Measurements from ENCODE around the gene EXOSC3. TPM values are rescaled to one million over a fixed set of nuclear protein-coding genes. Genes with fewer than 3 reads are reported as not detected.
A peak's percentile ranks its signal among the peaks of the same experiment; 100 is the strongest.
"Not testable (repeated sequence)": the region's sequence is repeated elsewhere in the genome, so short reads cannot be mapped to it uniquely, and the experiment has no call there.

EXOSC3 gene
- total RNA-seq, result 16.7 and 26.0 TPM in 2 replicates

- DNase-seq (ENCODE audit: low read depth in 2 of 2), result peak; percentile 93 to 96
These were observed at the start of gene EXOSC3 for GRCh38 chr9:37784616-37785483. Gene EXOSC3, minus strand, starts transcription at chr9:37785064. Its CDS starts 20 bp downstream, at chr9:37785044.

- no peak for DNase-seq (ENCODE audit: low read depth in 2 of 2)
These were observed 42.8 kb upstream of the EXOSC3 start for GRCh38 chr9:37827483-37828165.

DNA sequence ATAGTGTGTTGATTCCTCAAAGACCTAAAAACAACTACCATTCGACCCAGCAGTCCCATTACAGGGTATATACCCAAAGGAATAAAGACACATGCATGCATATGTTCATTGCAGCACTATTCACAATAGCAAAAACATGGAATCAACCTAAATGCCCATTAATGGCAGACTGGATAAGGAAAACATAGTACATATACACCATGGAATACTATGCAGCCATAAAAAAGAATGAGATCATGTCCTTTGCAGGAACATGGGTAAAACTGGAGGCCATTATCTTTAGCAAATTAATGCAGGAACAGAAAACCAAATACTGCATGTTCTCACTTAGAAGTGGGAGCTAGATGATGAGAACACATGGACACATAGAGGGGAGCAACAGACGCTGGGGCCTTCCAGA lies 40.3 kb upstream of the EXOSC3 start:
- DNase-seq (ENCODE audit: low read depth in 2 of 2), result not testable (repeated sequence)

GRCh38 chr9:37820142-37820541 lies 35.3 kb upstream of the EXOSC3 start:
- no peak for DNase-seq (ENCODE audit: low read depth in 2 of 2)

- no peak for DNase-seq (ENCODE audit: low read depth in 2 of 2)
These were observed 34.0 kb upstream of the EXOSC3 start for GRCh38 chr9:37818849-37819248.

GRCh38 chr9:37812773-37813379 lies 28.0 kb upstream of the EXOSC3 start:
- no peak for DNase-seq (ENCODE audit: low read depth in 2 of 2)

- DNase-seq (ENCODE audit: low read depth in 2 of 2), result no peak
These were observed 27.1 kb upstream of the EXOSC3 start for GRCh38 chr9:37811906-37812476.

- DNase-seq (ENCODE audit: low read depth in 2 of 2), result not testable (repeated sequence)
These were observed 24.8 kb upstream of the EXOSC3 start for GRCh38 chr9:37809676-37810075.

- DNase-seq (ENCODE audit: low read depth in 2 of 2), result no peak
These were observed 21.4 kb upstream of the EXOSC3 start for GRCh38 chr9:37806271-37806670.

GRCh38 chr9:37801959-37802711 lies 17.3 kb upstream of the EXOSC3 start:
- DNase-seq (ENCODE audit: low read depth in 2 of 2), result no peak

DNA sequence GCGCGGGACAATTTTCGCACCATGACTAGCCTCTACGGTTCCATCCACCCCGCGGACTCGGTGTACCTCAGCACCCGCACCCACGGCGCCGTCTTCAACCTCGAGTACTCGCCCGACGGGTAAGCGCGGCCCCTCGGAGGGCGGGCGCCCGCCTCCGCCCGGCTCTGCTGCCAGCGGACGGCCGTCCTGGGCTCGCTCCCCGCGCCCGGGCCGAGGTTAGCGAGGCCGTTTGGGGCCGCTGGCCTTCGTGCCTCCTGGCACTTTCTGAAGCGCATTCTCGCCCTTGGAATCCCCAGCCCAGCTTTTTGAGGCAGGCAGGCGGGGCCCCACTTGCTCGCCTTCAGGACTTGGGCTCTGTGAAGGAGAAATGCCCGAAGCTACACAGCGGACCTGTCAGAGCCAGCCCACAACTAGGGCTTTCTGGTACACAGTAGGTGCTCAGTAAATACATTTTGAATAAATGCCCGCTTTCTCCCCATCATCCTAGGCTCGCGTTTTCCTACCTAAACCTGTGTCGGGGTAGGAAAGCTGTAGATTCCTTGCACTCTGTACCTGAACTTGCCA lies 16.5 kb upstream of the EXOSC3 start:
- DNase-seq (ENCODE audit: low read depth in 2 of 2), result peak in 1 of 2 donors; percentile 43

DNA sequence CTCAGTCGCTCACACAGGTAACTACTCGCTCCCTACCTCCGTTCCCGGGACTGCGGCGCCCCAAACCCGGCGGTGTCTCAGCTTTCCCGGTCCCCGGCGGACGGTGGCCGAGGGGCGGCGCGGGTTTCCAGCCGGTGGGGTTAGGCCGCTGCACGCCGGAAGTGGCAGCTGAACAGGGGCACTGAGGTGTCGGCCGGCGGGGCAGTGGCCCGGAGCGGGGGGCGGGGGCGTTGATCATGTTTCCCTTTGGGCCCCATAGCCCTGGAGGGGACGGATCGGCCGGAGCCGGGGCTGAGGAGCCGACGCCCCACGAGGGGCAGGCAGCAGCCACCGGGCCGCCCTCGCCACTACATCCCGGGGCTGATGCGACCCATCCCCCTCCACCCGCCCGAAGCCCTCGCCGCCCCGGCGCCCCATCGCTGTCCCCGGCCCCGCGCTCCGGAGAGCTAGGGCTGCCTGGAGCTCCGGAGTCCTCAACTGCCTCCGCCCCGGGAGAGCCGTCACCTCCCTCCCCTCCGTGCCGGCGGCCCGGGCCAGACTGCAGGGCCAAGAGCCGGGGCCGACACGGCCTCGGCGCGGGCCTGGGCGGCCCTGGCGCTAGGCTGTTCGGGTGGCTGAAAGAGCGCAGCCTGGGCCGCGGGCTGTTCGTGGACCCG lies 15.9 kb upstream of the EXOSC3 start, which contains the start of gene DCAF10:
Gene DCAF10, plus strand, starts transcription at position 167 of the 656 bp plus-strand sequence. Its CDS starts 70 bp downstream, at position 237.
- DNase-seq (ENCODE audit: low read depth in 2 of 2), result peak; percentile 70 to 88

- DNase-seq (ENCODE audit: low read depth in 2 of 2), result no peak
These were observed 13.8 kb upstream of the EXOSC3 start for GRCh38 chr9:37798677-37799076.

- DNase-seq (ENCODE audit: low read depth in 2 of 2), result no peak
These were observed 11.4 kb upstream of the EXOSC3 start for GRCh38 chr9:37796232-37796631.

- no peak for DNase-seq (ENCODE audit: low read depth in 2 of 2)
These were observed 7.3 kb upstream of the EXOSC3 start for GRCh38 chr9:37792122-37792521.

DNA sequence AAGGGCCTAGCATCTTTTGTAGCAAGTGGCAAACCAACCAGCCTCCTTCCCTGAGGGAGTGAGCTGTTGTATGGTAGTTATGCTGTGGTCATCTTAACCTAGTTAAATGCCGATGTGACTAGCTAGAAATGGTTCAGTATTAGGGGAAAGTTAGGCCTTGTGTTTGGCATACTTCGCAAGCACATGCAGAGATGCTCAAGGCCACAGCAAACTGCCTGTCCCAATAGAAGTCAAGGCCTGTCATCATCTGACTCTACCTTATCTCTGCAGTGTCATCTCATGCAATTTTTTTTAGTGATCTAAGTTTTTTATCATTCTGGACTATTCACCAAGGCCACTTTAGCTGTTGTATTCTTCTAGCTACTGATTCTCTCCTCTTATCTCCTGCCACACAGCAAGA lies 5.2 kb upstream of the EXOSC3 start:
- no peak for DNase-seq (ENCODE audit: low read depth in 2 of 2)

DNA sequence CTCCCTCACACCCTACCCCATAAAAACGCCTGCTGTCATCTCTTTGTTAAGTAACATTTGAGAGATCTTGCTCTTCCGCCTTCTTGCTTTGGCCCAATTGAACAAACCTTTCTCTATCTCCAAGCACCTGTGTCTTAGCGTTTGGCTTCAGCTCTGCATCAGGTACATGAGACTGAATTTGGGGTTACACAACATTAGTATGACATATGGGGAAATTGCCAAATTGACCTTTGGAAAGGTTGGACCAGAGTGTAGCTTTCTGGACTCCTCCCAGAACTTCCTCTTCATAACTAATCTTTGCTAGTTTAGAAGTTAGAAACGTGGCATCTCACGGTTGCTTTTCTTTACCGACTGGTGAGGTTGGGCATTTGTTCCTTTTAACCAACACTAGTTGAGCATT lies 3.5 kb upstream of the EXOSC3 start:
- DNase-seq (ENCODE audit: low read depth in 2 of 2), result no peak

DNA sequence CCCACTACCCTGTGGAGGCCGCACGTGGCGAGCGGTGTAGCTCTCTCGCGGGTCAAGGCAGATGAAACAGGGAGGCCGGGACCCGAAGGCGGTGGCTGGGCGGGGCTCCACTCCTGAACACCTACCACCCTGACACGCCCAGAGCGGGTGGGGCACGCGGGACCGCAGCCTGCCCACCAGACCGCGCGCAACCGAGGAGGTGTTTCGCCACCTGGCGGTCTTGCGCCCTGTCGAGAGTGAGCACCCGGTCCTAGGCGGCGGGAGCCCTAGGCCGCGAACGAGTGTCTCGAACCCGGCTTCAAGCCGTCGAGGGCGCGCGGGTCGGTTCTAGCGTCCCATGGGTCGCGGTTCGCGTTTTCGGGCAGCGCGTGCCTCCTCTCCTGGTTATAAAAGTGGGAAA lies 2.2 kb upstream of the EXOSC3 start:
- DNase-seq (ENCODE audit: low read depth in 2 of 2), result no peak

DNA sequence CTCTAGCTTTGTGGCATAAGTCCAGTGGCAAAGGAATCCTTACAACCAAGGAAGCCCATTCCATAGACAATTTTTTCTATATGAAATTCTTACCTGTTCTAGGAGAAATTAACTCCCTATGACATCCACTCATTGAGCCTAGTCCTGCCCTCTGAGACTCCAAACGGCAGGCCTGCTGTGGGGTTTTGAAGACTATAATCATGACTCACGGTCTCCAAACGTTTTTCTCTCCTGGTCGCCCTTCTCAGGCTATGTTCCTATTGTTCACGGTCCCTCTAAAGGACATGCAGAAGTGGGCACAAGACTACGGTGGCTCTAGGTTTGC lies 611 bp downstream of the EXOSC3 start:
- peak in 1 of 2 donors; percentile 26 for DNase-seq (ENCODE audit: low read depth in 2 of 2)

GRCh38 chr9:37778534-37778933 lies 6.3 kb downstream of the EXOSC3 start:
- no peak for DNase-seq (ENCODE audit: low read depth in 2 of 2)
